Testis (tissue), 3 donors: ENCODE results near the gene SHANK1. TPM values are rescaled to one million over a fixed set of nuclear protein-coding genes. Genes with fewer than 3 reads are reported as not detected.

Experiments
- DNase-seq: peaks from one replicate; pipeline ENCODE4 v3.0.0-alpha.2; 2019
- H3K27ac ChIP-seq, 2 donors: fragments of 200-600 bp; sonication (generic); one replicate each; pipeline ENCODE4 v1.5.1; 2019
- H3K27me3 ChIP-seq: fragments of 200-600 bp; sonication (generic); one replicate; pipeline ENCODE4 v1.5.1; 2019
- H3K36me3 ChIP-seq: fragments of 200-600 bp; sonication (generic); one replicate; pipeline ENCODE4 v1.5.1; 2017; ENCODE audit warnings: low read depth; ENCODE audit errors: missing control alignments
- H3K4me1 ChIP-seq: fragments of 200-600 bp; sonication (generic); one replicate; pipeline ENCODE4 v1.5.1; 2019
- H3K4me3 ChIP-seq, 2 donors: fragments of 200-600 bp; sonication (generic); one replicate each; pipeline ENCODE4 v1.5.1; 2017 to 2019
- H3K9me3 ChIP-seq: fragments of 200-600 bp; sonication (generic); one replicate; pipeline ENCODE4 v1.5.1; 2017
- POLR2A ChIP-seq: fragments of 450-650 bp; IDR thresholded peaks from one replicate; pipeline ENCODE4 v1.6.1; 2017; ENCODE audit warnings: antibody characterized with exemption, mild to moderate bottlenecking, moderate library complexity
- WGBS, 2 donors: methylation state at CpG; one replicate each; pipeline ENCODE4 v1.1.5; 2018; 5-methylcytosine and 5-hydroxymethylcytosine counted together
- intact Hi-C: fragments of 100-400 bp; cut with DNase I; formaldehyde crosslinking; loops from one replicate; pipeline ENCODE4 v1.15.1; 2023; ENCODE audit warnings: low total_unique reads
- polyA plus RNA-seq: library from polyadenylated mRNA; stranded (reverse); fragments of 350-450 nt; fragmentation: Illumina TruSeq; extraction: RNeasy Lipid Tissue Mini Kit (QIAGEN cat#74804); gene quantifications from one replicate; pipeline ENCODE4 v1.2.3, GENCODE V29; 2014; ENCODE audit warnings: low read depth, low replicate concordance; ENCODE audit not compliant: insufficient read depth
- total RNA-seq, 2 donors: library from RNA; depleted of rRNA; stranded (reverse); fragments of >200 nt; gene quantifications; one replicate each; pipeline ENCODE4 v1.2.3, GENCODE V29; 2016
- TF ChIP-seq, protein P1 (sequence below), 3 experiments: fragments of 450-650 bp in 2 of 3; fragments of 200-600 bp in 1 of 3; sonication (generic) in 1 of 3; IDR thresholded peaks; one replicate each; pipeline ENCODE4 v1.5.1; 2016 to 2019; ENCODE audit warnings: antibody characterized with exemption in 3 of 3, mild to moderate bottlenecking in 2 of 3, moderate library complexity in 1 of 3

Gene SHANK1
- total and polyA plus RNA-seq, 3 donors from 2014 or later = 4.1 to 5.4 (median 4.5) TPM

DNA sequence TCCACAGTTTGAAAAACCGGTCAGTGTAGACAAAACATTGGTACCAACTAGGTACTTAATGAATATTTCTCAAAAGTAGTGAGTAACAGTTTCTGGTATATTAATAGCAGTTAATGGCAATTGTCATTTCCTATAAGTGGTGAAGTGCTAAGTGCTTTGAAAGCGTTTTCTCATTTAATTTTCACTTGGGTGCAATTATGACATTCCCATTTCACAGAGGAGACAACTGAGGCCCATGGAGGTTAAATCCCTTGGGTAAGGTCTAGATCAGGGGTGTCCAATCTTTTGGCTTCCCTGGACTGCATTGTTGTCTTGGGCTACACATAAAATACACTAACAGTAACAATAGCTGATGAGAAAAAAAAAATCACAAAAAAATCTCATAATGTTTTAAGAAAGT is 79.2 kb downstream of the SHANK1 start:
- Histone ChIP-seq H3K4me3 (no peak overlapping the region), H3K4me1 (no peaks in the 10 kb centered on the region), H3K27ac (no peak overlapping the region), H3K27me3 (no peaks in the 10 kb centered on the region), H3K9me3 (no peaks in the 10 kb centered on the region), H3K36me3 (no peaks in the 10 kb centered on the region)
- 47 to 65% methylated on average over 2 of the region's 2 CpGs for WGBS, 2 donors
- TF ChIP-seq, protein P1, sequence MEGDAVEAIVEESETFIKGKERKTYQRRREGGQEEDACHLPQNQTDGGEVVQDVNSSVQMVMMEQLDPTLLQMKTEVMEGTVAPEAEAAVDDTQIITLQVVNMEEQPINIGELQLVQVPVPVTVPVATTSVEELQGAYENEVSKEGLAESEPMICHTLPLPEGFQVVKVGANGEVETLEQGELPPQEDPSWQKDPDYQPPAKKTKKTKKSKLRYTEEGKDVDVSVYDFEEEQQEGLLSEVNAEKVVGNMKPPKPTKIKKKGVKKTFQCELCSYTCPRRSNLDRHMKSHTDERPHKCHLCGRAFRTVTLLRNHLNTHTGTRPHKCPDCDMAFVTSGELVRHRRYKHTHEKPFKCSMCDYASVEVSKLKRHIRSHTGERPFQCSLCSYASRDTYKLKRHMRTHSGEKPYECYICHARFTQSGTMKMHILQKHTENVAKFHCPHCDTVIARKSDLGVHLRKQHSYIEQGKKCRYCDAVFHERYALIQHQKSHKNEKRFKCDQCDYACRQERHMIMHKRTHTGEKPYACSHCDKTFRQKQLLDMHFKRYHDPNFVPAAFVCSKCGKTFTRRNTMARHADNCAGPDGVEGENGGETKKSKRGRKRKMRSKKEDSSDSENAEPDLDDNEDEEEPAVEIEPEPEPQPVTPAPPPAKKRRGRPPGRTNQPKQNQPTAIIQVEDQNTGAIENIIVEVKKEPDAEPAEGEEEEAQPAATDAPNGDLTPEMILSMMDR (IDR thresholded peaks at IDR 0.05) = no peak
- TF ChIP-seq POLR2A = no peak
- intact Hi-C loops = no loop called here
- no peak for DNase-seq

DNA sequence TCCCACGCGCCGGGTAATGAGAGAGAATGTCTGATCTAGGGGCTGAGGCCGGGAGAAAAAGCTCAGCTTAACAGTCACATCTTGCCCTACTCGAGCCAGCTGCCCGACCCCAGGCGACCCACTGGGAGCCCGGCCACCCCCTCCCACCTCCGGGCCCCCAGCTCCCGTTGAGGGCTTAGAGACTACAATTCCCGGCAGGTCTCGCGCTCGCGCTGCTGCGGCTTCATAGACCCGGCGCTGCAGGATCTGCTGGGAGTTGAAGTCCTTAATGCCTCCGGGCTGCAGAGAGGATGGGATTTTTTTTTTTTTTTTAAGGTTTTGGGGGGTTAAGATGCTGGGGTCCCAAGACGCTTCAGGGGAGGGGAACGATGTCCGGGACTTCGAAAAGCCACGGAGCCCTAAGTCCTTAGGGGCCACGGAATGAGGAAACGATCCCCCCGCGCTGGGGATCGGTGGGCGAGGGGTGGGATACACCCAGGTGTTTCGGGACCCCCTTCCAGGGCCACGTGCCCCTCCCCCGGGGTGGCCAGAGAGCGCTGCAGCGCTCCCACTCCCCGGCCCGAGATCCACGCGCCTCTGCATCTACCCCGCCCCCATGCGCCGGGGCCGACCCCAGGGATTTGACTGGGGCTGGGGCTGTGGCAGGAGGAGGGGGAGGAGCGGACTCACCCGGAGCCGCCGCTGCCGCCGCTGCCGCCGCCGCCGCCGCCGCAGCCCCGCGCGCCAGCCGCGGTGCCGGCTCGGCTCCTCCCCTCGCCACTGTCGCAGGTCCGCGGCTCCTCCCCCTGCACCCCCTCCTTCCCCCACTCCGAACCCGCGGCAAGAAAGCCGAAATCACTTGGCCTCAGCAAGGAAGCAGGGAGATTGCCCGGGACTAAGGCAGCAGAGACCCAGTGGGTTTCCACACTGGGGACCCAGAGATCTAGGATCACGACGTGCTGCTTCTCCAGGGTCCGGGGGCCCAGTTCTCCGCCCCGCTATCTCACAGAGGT is 80.2 kb downstream of the SHANK1 start, which contains the start of gene SYT3:
TSS of gene SYT3 (minus strand) at position 761 of the 992 bp plus-strand sequence. CDS start 2,470 bp downstream, outside the sequence.
- Histone ChIP-seq H3K36me3 (no peaks in the 10 kb centered on the region), H3K4me1 (no peaks in the 10 kb centered on the region), H3K4me3 (peak within 1 kb of the TSS; percentile 31 to 55), H3K27me3 (no peaks in the 10 kb centered on the region), H3K27ac (no peak within 1 kb of the TSS), H3K9me3 (no peaks in the 10 kb centered on the region)
- DNase-seq = peak; percentile 80
- intact Hi-C loops = no loop called here
- 1 to 4% methylated on average over 38 to 48 of the region's 76 CpGs for WGBS, 2 donors
- TF ChIP-seq POLR2A = no peak
- TF ChIP-seq, protein P1 (IDR thresholded peaks at IDR 0.05) = no peak

DNA sequence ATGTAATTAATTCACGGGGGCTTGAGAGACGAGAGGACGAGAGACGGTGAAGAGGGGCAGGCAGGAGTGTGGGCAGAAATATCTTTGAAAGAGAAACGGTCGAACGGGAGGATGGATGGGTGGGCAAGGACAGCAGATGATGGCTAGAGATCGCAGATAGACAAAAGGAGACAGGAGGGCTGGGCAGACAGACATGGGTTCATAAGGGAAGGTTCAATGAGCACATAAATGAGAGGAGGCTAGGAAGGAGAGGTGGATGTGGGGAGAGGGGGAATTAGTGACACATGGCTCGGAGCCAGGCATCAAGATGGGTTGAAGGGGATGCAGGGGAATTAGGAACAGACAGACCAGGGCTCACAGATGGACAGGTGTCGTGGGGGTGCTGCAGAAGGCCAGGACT is 81.0 kb downstream of the SHANK1 start:
- intact Hi-C loops = no loop called here
- Histone ChIP-seq H3K4me1 (no peaks in the 10 kb centered on the region), H3K27me3 (no peaks in the 10 kb centered on the region), H3K4me3 (peak overlapping the region; percentile 31 to 55), H3K9me3 (no peaks in the 10 kb centered on the region), H3K27ac (no peak overlapping the region), H3K36me3 (no peaks in the 10 kb centered on the region)
- no peak for DNase-seq
- TF ChIP-seq, protein P1 (IDR thresholded peaks at IDR 0.05) = no peak
- no peak for TF ChIP-seq POLR2A
- WGBS, 2 donors = 28 to 29% methylated on average over 10 of the region's 10 CpGs

DNA sequence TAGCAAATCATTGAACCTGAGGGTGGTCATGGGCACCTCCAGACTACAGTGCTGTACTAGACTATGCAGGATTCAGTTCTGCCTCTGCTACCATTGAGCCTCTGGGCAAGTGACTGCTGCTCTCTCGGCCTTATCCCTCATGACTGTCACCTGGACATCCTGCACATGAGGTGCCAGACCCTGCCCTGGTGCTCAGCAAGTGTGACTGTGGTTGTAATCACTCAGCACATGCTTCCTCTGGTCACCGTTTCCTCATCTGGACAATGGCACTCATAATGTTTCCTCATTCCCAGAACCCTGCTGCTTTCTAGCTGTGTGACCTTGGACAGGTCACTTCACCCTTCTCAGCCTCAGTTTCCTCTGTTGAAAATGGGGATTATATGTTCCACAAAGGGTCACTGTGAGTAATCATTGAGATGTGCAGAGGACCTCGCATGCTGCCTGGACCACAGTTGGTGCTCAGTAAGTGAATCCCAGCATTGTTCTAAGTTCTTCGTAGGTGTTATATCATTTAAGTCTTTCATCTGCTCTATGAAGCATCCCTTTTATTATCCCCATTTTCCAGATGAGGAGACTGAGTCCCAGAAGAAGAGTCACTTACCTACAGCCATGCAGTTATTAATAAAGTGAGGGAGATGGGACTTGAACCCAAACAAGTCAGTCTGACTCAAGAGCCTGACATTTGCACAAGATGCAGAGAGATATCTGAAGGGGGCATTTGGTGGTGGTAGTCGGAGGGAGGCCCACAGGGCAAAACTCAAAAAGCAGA is 83.1 kb downstream of the SHANK1 start:
- H3K27ac ChIP-seq = no peak overlapping the region
- 79 to 89% methylated on average over 5 of the region's 5 CpGs for WGBS, 2 donors
- H3K27me3 ChIP-seq = no peaks in the 10 kb centered on the region
- H3K36me3 ChIP-seq = no peaks in the 10 kb centered on the region
- intact Hi-C loops = no loop called here
- no peak for DNase-seq
- no peaks in the 10 kb centered on the region for H3K9me3 ChIP-seq
- H3K4me1 ChIP-seq = no peaks in the 10 kb centered on the region
- H3K4me3 ChIP-seq = no peak overlapping the region
- TF ChIP-seq, protein P1 (IDR thresholded peaks at IDR 0.05) = no peak
- no peak for TF ChIP-seq POLR2A
